DMS53 treated with DMSO at 0.1 percent for 48 hours (cell line): ENCODE results near the gene THRA.

ENCODE experiments used
- DNase-seq: peaks from one replicate; lab custom pipeline; 2025; ENCODE audit not compliant: unreplicated experiment; lab: John Stamatoyannopoulos, UW

Gene THRA, protein sequence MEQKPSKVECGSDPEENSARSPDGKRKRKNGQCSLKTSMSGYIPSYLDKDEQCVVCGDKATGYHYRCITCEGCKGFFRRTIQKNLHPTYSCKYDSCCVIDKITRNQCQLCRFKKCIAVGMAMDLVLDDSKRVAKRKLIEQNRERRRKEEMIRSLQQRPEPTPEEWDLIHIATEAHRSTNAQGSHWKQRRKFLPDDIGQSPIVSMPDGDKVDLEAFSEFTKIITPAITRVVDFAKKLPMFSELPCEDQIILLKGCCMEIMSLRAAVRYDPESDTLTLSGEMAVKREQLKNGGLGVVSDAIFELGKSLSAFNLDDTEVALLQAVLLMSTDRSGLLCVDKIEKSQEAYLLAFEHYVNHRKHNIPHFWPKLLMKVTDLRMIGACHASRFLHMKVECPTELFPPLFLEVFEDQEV

DNA sequence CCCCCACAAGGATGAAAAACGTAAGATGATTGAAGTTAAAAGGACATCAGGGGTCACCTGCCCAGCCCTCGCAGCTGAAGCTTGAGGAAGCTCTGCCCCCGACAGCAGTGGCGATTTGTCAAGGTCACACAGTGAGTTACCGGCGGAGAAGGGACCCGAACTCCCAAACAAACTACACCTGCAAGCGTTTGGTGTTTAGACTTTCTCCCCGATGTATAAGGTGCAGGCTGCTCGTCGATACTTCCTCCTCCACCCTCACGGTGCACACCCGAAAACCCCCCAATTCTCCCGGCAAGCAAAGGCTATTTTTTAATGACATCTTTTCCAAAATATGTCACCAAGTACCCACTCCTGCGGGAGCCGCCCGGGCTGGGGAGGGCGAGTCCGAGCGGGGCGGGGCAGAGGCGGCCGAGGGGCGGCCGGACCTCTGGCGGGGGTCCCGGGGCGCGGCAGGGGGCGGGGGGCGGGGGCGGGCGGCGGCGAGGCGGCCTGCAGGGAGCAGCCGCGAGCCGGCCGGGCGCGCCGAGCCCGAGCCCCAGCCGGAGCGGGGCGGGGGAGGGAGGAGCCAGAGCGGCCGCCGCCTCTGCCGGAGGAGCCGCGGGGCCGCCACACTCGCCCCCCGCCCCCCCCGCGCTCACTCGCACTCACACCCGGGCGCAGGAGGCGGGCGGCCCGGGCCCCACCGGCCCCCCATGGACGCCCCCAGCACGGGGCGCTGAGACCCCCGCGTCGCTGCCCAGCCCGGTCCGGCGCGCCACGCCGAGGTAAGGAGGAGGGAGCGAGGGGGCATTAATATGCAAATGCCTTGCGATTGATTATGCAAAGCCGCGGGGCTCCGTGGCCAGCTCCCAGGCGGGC is at the start of gene THRA:
Gene THRA (plus strand): TSS at position 637 of the 858 bp plus-strand sequence. CDS start 11,524 bp downstream, outside the sequence.
- peak; percentile 12 for DNase-seq

DNA sequence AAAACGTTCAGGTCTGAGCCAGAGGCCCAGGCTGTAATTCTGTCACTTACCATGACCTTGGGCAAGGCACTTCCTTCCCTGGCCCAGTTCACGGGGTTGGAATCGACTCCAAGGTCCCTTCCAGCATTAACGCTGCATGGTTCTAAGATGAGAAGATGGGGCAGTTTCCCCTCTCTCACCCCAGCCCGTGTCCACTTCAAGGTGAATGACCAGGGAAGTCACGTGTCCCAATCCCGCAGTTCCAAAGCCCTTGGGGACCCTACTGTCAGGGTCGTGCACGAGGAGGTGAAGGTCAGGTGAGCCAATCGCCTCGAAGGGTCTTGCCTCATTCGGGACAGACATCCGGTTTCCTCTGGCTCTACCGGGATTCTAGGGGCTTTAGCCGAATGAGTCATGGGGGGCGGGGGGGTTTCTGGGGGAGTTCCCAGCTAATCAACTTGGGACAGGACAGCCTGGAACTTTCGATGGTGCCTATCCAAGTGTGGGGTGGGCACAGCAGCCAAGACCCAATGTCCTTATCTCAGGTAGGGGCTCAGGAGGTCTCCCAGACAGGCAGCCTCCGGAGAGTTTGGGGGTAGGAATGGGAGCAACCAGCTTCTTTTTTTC is 48.3 kb upstream of the THRA start:
- DNase-seq = no peak

DNA sequence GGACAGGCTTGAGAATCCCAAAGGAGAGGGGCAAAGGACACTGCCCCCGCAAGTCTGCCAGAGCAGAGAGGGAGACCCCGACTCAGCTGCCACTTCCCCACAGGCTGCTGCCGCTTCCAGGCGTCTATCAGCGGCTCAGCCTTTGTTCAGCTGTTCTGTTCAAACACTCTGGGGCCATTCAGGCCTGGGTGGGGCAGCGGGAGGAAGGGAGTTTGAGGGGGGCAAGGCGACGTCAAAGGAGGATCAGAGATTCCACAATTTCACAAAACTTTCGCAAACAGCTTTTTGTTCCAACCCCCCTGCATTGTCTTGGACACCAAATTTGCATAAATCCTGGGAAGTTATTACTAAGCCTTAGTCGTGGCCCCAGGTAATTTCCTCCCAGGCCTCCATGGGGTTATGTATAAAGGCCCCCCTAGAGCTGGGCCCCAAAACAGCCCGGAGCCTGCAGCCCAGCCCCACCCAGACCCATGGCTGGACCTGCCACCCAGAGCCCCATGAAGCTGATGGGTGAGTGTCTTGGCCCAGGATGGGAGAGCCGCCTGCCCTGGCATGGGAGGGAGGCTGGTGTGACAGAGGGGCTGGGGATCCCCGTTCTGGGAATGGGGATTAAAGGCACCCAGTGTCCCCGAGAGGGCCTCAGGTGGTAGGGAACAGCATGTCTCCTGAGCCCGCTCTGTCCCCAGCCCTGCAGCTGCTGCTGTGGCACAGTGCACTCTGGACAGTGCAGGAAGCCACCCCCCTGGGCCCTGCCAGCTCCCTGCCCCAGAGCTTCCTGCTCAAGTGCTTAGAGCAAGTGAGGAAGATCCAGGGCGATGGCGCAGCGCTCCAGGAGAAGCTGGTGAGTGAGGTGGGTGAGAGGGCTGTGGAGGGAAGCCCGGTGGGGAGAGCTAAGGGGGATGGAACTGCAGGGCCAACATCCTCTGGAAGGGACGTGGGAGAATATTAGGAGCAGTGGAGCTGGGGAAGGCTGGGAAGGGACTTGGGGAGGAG is 47.5 kb upstream of the THRA start, which contains the start of gene CSF3:
Gene CSF3 (plus strand): TSS at position 436 of the 993 bp plus-strand sequence. CDS start 35 bp downstream, at position 471.
- peak; percentile 21 for DNase-seq

DNA sequence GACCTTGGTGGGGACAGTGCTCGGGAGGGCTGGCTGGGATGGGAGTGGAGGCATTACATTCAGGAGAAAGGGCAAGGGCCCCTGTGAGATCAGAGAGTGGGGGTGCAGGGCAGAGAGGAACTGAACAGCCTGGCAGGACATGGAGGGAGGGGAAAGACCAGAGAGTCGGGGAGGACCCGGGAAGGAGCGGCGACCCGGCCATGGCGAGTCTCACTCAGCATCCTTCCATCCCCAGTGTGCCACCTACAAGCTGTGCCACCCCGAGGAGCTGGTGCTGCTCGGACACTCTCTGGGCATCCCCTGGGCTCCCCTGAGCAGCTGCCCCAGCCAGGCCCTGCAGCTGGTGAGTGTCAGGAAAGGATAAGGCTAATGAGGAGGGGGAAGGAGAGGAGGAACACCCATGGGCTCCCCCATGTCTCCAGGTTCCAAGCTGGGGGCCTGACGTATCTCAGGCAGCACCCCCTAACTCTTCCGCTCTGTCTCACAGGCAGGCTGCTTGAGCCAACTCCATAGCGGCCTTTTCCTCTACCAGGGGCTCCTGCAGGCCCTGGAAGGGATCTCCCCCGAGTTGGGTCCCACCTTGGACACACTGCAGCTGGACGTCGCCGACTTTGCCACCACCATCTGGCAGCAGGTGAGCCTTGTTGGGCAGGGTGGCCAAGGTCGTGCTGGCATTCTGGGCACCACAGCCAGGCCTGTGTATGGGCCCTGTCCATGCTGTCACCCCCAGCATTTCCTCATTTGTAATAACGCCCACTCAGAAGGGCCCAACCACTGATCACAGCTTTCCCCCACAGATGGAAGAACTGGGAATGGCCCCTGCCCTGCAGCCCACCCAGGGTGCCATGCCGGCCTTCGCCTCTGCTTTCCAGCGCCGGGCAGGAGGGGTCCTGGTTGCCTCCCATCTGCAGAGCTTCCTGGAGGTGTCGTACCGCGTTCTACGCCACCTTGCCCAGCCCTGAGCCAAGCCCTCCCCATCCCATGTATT is 46.5 kb upstream of the THRA start:
- no peak for DNase-seq

DNA sequence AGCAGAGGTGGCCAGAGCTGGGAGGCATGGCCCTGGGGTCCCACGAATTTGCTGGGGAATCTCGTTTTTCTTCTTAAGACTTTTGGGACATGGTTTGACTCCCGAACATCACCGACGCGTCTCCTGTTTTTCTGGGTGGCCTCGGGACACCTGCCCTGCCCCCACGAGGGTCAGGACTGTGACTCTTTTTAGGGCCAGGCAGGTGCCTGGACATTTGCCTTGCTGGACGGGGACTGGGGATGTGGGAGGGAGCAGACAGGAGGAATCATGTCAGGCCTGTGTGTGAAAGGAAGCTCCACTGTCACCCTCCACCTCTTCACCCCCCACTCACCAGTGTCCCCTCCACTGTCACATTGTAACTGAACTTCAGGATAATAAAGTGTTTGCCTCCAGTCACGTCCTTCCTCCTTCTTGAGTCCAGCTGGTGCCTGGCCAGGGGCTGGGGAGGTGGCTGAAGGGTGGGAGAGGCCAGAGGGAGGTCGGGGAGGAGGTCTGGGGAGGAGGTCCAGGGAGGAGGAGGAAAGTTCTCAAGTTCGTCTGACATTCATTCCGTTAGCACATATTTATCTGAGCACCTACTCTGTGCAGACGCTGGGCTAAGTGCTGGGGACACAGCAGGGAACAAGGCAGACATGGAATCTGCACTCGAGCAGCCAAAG is 45.2 kb upstream of the THRA start:
- DNase-seq = no peak

DNA sequence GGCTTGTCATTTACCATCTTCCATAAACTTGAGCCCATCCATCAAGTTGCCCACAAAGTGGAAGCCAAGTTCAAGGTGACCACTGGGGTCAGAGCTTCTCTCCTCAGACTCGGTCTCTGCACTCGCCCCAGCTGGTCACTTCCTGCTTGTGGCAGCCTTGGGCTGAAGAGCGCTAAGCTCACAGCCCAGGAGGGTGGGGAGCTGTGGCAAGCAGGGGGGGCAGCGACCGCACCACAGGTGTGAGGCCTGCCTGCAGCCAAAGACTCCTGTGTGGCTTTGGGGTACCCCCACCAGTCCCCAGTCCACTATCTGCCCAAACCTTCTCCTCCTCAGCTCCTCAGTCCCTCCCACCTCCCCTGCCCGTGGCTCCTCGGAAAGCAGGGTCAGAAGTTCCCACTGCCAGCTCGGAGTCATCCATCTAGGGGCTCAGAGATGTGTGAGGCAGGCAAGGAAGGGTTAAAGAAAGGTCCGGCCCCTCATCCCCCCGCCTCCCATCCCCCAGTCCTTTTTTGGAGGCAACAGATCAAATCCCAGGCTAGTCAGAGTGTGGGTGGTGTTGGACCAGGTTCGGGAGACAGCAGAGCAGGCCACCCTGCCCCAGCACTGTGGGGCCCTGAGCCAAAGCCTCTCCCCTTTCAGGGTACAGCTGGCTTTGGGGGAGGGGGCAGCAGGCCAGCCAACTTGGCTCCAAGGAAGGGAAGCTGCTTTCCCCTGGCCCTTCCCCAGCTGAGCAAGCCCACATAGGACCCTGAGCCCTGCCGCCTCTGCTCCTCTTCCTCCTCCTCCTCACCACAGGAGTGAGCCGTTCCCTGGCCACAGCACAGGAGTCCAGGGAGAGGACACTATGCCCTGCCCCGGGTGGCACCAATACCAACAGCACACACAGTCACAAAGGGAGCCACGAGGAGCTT is 44.3 kb upstream of the THRA start:
- DNase-seq = no peak

DNA sequence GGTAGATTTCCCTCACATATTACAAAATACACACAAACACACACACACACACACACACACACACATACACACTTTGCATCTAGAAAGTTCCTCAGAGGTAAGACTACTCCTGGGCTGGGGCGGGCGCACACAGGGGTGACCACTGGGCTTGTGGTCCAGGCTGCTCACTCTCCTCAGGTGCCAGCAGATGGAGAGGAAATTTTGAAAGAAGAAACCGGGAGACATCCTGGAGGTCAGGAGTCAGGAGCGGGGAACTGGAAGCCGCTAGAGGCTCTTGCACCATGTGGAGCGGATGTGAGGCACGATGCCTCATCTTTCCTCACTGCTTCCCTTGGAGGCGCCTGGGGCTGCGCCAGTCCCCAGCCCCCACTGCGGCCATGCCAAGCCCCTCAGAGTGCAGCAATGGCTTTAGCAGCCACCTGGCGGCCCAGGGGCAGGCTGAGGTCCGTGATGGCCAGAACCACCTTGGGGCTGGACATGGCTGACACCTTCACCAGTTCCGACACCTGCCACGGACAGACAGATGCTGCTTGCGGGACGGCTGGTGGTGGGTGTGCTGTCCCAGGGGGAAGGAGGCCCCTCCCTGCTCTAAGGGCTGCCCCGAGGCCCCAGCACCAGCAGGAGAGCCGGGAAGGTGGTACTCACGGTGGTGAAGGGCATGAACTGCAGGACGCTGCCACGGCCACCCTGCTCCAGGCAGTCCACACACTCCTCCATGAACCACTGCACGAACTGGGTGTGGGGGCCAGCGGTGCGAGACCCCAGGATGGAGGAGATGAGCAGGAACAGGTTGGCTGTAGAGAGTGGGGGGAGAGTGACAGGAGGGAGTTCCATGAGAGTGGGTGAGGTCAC is 43.4 kb upstream of the THRA start:
- DNase-seq = no peak

DNA sequence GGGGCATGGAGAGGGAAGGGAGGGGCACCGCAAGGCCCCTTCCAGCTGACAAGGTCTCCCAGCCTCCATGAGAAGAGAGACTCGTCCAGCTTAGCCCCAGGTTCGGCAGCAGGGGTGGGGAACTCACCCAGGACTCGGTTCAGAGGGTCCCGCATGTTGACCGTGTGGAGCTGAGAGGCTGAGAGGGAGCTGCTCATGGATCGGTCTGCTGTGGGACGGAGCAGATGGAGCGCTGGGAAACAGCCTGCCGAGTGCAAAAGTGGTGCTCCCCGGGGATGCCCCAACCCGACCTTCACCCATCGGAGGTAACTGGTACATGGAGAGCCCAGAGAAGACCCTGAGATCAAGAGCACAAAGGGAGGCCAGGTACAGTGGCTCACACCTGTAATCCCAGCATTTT is 42.6 kb upstream of the THRA start:
- no peak for DNase-seq

DNA sequence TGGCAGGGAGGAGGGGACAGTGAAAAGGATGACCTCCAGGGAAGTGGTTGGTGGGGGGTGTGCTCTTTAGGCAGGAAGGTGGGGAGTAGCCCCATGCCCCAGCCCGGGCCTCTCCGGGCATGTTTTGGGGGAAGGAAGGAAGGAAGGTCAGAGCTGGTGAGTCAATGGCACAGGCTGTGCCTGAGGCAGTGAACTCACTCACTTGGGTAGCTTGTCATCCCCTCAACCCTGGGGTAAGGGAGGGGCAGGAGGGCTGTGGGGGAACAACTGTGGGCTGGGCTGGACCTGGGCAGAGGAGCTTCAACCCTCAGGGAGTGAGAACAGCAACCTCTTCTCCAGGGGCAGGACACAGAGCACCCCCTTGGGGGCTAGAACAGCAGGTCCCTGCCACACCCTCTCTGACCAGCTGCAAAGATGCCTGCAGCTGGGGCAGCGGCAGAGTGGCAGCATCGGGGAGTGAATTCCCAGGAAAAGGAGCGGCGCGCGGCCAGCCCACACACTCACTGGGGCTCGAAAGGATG is 41.3 kb upstream of the THRA start:
- DNase-seq = no peak

DNA sequence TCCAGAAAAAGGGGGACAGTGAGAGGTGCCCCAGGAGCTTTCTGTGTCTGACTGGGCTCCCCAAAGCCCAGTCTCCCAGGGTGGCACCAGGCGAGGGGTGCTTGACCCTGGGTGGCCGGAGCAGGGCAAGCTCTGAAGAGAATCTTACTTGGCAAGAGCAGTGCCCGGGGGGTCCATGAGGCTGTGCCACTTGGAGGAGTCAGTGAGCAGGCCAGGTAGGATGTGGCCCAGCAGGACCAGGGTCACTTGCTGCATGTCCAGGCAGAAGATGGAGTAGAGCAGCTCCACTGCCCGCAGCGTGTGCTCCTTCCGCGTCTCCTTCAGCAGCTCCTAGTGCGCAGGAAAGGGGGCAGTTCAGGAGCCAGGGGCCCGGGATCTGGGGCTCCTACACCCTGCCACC is 40.3 kb upstream of the THRA start:
- DNase-seq = no peak

DNA sequence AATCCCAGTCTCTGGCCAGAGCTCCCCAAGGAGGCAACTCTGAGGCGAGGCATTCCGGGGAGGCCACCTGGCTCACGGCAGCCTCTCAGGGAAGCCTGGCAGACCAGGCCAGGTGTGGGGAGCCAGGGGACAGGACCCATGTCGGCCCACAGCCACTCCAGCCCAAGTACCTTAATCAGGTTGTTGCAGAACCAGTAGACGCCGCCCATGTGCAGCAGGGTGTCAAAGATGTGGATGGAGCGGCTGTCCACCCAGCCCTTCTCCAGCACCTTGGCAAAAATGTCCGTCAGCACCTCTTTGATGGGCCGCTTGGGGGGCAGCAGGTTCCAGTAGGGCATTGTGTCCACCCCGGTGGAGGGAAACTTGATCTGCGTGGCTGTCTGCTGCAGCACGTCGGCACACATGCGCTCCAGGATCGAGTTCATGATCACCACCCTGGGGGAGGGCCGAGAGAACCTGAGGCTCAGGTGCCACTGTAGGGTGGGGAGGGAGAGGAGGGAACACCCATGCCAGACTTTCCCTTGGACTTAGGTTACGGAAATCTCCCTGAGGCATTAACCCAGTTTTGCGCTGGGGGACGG is 39.7 kb upstream of the THRA start:
- no peak for DNase-seq

DNA sequence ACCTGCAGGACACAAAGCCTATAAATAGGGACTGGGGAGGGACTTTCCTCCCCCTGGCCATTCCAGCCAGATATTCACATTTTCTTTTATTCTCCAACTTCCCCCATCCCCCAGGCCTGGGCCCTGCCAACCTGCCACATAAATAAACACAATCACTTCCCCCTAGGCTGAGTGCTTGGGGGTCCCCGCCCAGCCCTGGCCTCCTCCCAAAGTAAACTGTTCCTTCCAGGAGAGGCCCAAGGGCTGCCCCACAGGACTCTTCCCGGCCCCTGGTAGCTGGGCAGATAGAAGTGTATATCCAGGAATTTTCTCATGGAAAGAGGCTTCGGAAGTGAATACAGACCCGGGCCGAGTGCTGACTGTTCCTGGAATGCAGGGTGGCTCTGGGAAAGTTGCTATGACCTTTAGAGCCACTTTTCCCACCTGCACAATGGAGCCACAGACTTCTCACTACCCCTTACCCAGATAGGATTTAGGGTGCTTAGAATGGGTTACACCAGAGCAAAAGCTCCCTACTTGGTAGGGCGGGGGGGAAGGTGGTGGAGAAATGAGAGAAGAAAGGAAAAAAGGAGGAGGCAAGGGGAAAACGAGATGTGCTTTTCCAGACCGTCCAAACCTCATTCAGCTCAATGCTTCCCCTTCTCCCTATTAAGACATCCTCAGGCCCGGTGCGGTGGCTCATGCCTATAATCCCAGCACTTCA is 39.0 kb upstream of the THRA start:
- DNase-seq = no peak

DNA sequence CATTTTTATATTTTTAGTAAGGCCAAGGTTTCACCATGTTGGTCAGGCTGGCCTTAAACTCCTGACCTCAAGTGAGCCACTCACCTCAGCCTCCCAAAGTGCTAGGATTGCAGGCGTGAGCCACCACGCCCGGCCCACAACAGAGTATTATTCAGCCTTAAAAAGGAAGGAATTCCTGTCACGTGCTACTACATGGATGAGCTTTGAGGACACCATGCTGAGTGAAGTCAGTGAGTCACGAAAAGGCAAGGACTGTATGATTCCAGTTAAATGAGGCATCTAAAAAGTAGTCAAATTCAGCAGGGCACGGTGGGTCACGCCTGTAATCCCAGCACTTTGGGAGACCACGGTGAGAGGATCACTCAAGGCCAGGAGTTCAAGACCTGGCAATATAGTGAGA is 37.9 kb upstream of the THRA start:
- DNase-seq = no peak

DNA sequence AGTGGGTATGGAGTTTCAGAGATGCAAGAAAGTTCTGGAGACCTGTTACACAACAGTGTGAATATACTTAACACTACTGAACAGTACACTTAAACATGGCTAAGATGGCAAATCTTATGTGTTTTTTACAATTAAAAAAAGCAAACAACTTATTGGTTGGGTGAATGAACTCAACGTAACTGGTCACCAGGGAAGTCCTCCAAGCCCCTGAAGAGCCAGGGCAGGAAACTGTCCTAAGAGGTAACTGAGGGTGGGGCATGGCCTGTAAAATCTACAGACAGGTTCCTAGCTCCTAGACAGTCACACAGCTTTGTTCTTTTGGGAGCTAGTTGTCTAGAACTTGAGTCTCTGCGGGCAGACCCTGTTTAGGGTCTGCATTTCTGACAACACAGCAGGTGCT is 37.2 kb upstream of the THRA start:
- no peak for DNase-seq

DNA sequence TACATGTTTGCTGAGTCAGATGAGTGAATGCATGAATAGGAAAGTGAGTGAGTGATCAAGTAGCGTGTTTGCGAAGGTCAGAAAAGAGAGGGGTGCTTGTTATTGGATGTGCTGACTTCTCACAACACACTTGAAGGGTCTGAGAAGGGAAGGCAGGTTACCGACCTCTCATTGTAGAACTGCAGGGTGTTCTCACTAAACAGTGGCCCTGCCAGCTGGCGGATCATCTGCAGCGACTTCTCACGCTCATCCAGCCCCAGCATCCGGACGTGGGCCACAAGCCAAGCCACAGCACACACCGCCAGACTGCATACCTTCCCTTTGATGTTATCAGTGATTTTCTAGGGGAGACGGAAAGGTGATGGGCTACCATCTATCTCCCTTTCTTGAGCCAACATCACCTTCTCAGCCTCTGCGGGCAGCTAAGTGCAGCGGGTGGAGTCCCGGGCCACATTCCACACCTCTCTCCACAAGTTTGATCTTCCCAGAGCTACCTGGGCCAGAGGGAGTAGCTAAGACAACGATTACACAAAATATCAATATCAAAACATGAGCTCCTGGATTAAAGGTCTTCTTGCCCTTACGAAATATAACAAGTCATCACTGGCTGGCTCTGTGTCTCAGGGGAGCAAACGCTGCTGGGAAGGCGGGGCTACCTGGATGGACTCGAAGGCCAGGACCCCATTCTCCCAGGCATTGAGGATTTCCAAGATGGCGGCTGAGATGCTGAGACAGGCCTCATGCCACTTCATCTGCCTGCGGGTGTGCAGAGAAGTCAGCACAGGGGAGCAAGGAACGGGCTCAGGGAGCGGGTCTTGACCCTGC is 36.6 kb upstream of the THRA start:
- no peak for DNase-seq
